GM18526 (cell line): Measurements from ENCODE around the gene MRPS34.

Experiments used
- POLR2A ChIP-seq: IDR thresholded peaks from 3 replicates; pipeline ENCODE4 v1.6.1; 2011; ENCODE audit not compliant: insufficient read length; ENCODE audit errors: extremely low read depth

Gene MRPS34

GRCh38 chr16:1758923-1759322 is 14.0 kb downstream of the MRPS34 start:
- TF ChIP-seq POLR2A = no peak

- TF ChIP-seq POLR2A = no peak
Measured at GRCh38 chr16:1757714-1758461, 15.0 kb downstream of the MRPS34 start.

GRCh38 chr16:1754204-1754603 is 18.7 kb downstream of the MRPS34 start:
- no peak for TF ChIP-seq POLR2A

GRCh38 chr16:1752853-1753252 is 20.1 kb downstream of the MRPS34 start:
- TF ChIP-seq POLR2A = no peak

GRCh38 chr16:1751946-1752345 is 21.0 kb downstream of the MRPS34 start:
- TF ChIP-seq POLR2A = no peak

GRCh38 chr16:1749152-1750117 is 23.5 kb downstream of the MRPS34 start:
- no peak for TF ChIP-seq POLR2A

GRCh38 chr16:1747934-1748333 is 25.0 kb downstream of the MRPS34 start:
- no peak for TF ChIP-seq POLR2A

- no peak for TF ChIP-seq POLR2A
Measured at GRCh38 chr16:1746693-1747195, 26.2 kb downstream of the MRPS34 start.

GRCh38 chr16:1745900-1746692 is 26.8 kb downstream of the MRPS34 start:
- no peak for TF ChIP-seq POLR2A

GRCh38 chr16:1745181-1745899 is 27.6 kb downstream of the MRPS34 start:
- no peak for TF ChIP-seq POLR2A

GRCh38 chr16:1744338-1744840 is 28.5 kb downstream of the MRPS34 start:
- TF ChIP-seq POLR2A = no peak

GRCh38 chr16:1743376-1744337 is 29.3 kb downstream of the MRPS34 start:
- TF ChIP-seq POLR2A = no peak

- no peak for TF ChIP-seq POLR2A
Measured at GRCh38 chr16:1741553-1742165, 31.3 kb downstream of the MRPS34 start.
